NB4 (cell line): Measurements from ENCODE around the gene NID2.

ENCODE experiments used
- DNase-seq: peaks from one replicate; pipeline ENCODE4 v3.0.0; 2010; ENCODE audit warnings: low read depth
- H3K4me3 ChIP-seq: one replicate; pipeline ENCODE4 v1.5.1; 2011; ENCODE audit warnings: mild to moderate bottlenecking, low read depth, low read length, moderate library complexity
- MYC ChIP-seq: IDR thresholded peaks from 2 replicates; pipeline ENCODE4 v1.6.1; 2011; ENCODE audit warnings: low read depth, low read length
- POLR2A ChIP-seq: IDR thresholded peaks from 2 replicates; pipeline ENCODE4 v1.6.1; 2011; ENCODE audit warnings: mild to moderate bottlenecking; ENCODE audit not compliant: insufficient read length; ENCODE audit errors: extremely low read depth
- TF ChIP-seq, protein P1 (sequence below): IDR thresholded peaks from one replicate; pipeline ENCODE4 v1.5.1; 2012; ENCODE audit warnings: low read depth, low read length
- TF ChIP-seq, protein P2 (sequence below): IDR thresholded peaks from 2 replicates; pipeline ENCODE4 v1.6.1; 2011; ENCODE audit warnings: low read depth, low read length

NID2 gene

DNA sequence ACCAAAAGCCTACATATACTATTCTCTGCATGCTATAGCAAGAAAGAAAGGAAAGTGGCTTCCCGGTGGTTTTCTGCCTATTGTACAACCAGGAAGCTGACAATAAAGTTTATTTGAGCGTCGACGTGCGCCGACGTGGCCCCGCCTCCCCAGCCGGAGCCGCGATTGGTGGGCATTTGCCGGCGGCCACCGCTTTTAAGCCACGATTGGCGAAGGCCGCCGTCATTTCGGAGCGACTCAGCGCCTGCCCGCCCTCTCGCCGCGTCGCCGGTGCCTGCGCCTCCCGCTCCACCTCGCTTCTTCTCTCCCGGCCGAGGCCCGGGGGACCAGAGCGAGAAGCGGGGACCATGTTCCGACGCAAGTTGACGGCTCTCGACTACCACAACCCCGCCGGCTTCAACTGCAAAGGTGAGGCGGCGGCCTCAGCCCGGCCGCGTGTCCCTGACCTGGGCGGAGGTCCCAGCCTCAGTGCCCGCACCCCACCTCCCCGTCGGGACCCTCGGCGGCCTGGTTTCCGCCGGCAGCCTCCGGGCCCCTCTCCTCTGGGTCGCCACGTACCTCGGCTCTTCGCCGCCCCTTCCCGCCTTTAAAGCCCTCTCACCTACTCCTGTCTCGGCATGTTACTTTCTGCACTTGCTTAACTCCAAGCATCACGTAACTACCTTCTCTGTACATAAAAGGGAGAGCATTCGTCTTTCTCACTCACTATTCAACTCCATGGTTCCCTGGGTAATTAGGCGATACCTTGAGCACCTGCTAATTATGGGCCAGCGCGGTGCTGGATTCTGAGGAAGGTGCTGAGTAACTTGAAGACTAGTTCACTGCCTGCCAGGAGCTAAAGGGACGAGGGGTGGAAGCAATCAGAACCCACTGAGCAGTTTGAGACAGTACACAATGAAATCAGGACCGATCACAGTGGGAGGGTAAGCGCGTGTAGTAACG is 79.3 kb downstream of the NID2 start, which contains the start of gene RTRAF:
RTRAF (plus strand) TSS at position 254 of the 942 bp plus-strand sequence; CDS start at position 348, 94 bp downstream.
- DNase-seq = peak; percentile 96
- H3K4me3 ChIP-seq = peak within 1 kb of the TSS; percentile 99
- TF ChIP-seq POLR2A = peak; percentile 59
- TF ChIP-seq, protein P1, sequence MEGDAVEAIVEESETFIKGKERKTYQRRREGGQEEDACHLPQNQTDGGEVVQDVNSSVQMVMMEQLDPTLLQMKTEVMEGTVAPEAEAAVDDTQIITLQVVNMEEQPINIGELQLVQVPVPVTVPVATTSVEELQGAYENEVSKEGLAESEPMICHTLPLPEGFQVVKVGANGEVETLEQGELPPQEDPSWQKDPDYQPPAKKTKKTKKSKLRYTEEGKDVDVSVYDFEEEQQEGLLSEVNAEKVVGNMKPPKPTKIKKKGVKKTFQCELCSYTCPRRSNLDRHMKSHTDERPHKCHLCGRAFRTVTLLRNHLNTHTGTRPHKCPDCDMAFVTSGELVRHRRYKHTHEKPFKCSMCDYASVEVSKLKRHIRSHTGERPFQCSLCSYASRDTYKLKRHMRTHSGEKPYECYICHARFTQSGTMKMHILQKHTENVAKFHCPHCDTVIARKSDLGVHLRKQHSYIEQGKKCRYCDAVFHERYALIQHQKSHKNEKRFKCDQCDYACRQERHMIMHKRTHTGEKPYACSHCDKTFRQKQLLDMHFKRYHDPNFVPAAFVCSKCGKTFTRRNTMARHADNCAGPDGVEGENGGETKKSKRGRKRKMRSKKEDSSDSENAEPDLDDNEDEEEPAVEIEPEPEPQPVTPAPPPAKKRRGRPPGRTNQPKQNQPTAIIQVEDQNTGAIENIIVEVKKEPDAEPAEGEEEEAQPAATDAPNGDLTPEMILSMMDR = no peak
- TF ChIP-seq, protein P2, sequence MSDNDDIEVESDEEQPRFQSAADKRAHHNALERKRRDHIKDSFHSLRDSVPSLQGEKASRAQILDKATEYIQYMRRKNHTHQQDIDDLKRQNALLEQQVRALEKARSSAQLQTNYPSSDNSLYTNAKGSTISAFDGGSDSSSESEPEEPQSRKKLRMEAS = peak; percentile 65
- TF ChIP-seq MYC = peak; percentile 77

DNA sequence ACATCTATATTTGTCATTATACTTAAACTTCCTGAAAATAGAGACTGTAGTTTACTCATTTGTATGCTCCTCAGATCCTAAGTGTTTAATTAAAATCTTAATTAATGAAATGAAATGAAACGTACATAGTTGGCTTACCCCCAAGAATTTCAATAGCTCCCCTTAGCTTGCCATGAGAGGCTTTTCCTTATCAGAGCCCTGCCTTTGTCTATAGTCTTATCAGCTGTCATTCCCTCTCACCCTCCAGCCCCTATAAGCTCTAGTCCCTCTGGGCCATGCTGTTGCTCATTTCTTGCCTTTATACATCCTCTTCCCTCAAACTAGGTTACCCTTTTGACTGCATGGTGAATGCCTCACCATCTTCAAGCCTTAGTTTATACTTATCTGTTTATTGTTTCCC is 80.6 kb downstream of the NID2 start:
- DNase-seq = no peak
- H3K4me3 ChIP-seq = no peak overlapping the region
- TF ChIP-seq MYC (no peak), POLR2A (no peak)
- TF ChIP-seq, protein P2 = no peak
- TF ChIP-seq, protein P1 = no peak

DNA sequence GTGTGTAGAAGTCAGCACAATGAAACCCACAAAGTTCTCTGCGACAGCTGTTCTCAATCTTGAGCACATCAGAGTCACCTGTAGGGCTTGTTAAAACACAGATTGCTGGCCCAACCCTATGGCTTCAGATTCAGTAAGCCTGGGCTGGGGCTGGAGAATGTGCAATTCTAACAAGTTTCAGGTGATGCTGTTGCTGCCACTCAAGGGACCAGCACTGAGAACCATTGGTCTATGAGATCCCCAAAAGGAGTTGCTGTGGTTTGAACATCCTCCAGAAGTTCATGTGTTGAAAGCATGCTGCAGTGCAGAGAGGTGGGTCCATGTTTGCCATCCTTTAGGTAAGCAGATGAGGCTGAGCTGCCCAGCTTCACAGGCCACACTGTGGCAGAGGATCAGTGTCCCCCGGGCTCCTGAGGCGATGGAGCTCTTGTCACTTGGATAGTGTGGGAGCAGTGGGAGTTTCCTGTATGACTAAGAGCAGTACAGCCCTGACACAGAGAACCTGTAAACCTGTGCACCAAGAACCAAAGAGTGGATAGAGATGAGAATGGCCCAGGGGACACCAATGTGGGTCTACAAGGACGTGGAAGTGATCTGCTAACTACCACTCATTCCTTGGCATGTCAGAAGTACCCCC is 87.5 kb downstream of the NID2 start:
- DNase-seq = no peak
- TF ChIP-seq, protein P2 = no peak
- TF ChIP-seq, protein P1 = no peak
- TF ChIP-seq MYC (no peak), POLR2A (no peak)
- no peak overlapping the region for H3K4me3 ChIP-seq

DNA sequence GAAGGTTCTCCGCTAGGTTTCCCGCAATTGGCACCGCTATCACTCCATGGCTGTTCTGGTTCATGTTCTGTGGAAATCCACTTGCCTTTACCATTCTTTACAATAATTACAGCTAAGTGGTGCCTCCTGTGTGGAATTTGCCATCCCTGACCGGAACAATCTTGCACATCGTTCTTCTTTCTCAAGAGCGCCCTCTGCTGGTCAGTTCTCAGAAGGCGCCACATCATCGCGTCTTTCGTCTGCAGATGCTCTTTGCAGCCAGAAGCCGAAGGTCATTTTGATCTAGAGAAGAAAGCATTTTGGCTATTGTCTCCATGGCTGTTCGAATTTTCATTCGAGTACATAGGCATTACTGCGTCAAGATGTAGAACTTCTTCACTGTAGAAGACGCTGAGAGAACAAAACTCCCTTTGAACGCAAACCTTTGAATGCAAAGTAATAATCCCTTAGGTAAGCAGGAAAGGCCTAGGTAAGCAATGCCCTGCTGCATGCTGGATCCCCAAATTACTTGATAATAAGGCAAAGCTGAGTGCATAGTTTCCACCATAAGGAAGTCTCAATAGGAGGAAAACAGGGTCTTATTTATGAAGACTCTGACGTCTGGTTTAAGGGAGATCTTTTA is 89.7 kb downstream of the NID2 start:
- no peak overlapping the region for H3K4me3 ChIP-seq
- DNase-seq = peak; percentile 83
- TF ChIP-seq, protein P2 = no peak
- TF ChIP-seq MYC = no peak
- TF ChIP-seq, protein P1 = peak; percentile 76

DNA sequence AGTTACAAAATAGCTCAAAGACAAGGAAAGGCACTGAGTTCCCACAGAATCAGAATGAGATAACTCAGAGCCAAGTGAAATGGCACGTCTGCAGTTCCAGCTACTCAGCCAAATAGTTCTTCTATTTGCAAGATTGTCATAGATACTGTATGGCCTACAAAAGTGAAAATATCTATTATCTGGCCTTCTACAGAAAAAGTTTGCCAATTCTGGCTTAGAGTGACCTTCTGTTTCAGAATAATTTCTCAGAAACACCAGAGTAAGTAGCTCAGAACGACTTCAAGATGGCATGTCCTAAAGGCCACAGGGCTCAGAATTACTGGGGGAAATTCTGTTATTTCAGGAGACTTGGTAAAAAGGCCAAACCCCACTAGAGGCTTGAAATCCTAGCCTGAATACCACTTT is 90.2 kb downstream of the NID2 start:
- H3K4me3 ChIP-seq = no peak overlapping the region
- DNase-seq = no peak
- TF ChIP-seq POLR2A (no peak), MYC (no peak)
- TF ChIP-seq, protein P2 = no peak
- TF ChIP-seq, protein P1 = no peak
